ENCODE measurements around the gene DPYSL5. TPM values are rescaled to one million over a fixed set of nuclear protein-coding genes. Genes with fewer than 3 reads are reported as not detected.

DPYSL5 gene
- polyA plus RNA-seq, 3 donors: not detected

DNA sequence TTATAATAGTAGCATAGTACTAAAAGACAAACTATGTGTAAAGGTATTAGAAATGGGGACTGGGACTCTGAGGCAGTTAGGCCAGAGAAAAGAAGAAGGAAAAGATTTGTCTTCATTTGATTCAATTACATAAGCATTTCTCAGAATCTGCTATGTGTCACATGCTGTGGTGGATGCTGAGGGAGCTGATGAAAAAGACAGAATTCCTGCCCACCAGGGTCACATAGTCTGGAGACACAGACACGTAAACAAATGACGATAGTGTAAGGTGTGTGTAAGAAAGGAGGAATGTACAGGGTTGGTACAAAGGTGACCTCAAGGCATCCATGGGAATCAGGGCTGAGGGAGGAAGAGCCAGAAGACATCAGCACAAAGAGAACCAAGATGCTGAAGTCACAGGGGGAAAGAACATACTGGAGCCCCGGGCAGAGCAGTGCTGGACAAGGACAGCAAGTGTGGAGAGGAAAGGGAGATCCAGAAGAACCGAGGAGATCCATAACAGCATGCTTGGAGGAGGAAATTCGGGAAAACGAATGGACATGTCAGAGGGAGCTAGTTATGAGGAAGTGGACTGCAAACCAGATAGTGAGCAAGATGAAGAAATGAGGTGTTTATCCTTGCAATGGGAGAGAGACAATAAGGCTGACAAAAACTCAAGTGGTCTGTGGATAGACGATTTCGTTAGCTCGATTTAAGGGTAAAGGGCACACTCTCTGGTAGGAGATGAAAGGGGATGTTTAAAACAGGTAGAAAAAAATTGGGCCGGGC, 121.3 kb downstream of the DPYSL5 start:
- no peak for DNase-seq
- no peaks in the 10 kb centered on the region for H3K9me3 ChIP-seq (replicated peaks in 1 of 2; ENCODE audit: control insufficient read depth in 1 of 2, insufficient read depth in 1 of 2, low read length in 2 of 2)
- H3K27me3 ChIP-seq (ENCODE audit: control insufficient read depth in 2 of 2, insufficient read depth in 2 of 2, low read length in 2 of 2): peaks cover 0 to 13% of the 10 kb centered on the region in 2 donors
- peaks cover 18% of the 10 kb centered on the region for H3K4me1 Mint-ChIP-seq
- peak overlapping the region; percentile 43 to 61 for H3K4me3 Mint-ChIP-seq
- H3K36me3 Mint-ChIP-seq: no peaks in the 10 kb centered on the region
- no peak overlapping the region for H3K27ac ChIP-seq (ENCODE audit: low read depth in 1 of 2, low read length in 2 of 2)
- H2AFZ ChIP-seq (ENCODE audit: insufficient read depth, low read depth, low read length, poor library complexity, severe bottlenecking): no peak overlapping the region
- H3K4me2 ChIP-seq (replicated peaks; ENCODE audit: extremely low read depth, low read length, poor library complexity, severe bottlenecking): no peak overlapping the region
- 73% methylated on average over 10 of the region's 10 CpGs for WGBS (ENCODE audit: insufficient coverage)
- no peak overlapping the region for H3K9ac ChIP-seq (ENCODE audit: insufficient read depth, low read length, poor library complexity, severe bottlenecking)
- peaks cover 15 to 35% (median 32%) of the 10 kb centered on the region in 3 donors for H3K27me3 Mint-ChIP-seq (ENCODE audit: low read depth in 3 of 3)
- H4K20me1 ChIP-seq (ENCODE audit: insufficient read depth, low read length): no peaks in the 10 kb centered on the region
- peaks cover 10 to 18% of the 10 kb centered on the region in 2 donors for H3K4me1 ChIP-seq (ENCODE audit: control insufficient read depth in 1 of 2, insufficient read depth in 2 of 2, low read length in 2 of 2)
- H3K36me3 ChIP-seq (replicated peaks in 1 of 2; ENCODE audit: control insufficient read depth in 1 of 2, insufficient read depth in 2 of 2, low read length in 2 of 2): no peaks in the 10 kb centered on the region
- intact Hi-C loops (cut with micrococcal nuclease): no loop called here
- H3K27ac Mint-ChIP-seq: peak overlapping the region in 4 of 7 donors; percentile 13 to 69 (median 40)
- TF ChIP-seq, protein P1, sequence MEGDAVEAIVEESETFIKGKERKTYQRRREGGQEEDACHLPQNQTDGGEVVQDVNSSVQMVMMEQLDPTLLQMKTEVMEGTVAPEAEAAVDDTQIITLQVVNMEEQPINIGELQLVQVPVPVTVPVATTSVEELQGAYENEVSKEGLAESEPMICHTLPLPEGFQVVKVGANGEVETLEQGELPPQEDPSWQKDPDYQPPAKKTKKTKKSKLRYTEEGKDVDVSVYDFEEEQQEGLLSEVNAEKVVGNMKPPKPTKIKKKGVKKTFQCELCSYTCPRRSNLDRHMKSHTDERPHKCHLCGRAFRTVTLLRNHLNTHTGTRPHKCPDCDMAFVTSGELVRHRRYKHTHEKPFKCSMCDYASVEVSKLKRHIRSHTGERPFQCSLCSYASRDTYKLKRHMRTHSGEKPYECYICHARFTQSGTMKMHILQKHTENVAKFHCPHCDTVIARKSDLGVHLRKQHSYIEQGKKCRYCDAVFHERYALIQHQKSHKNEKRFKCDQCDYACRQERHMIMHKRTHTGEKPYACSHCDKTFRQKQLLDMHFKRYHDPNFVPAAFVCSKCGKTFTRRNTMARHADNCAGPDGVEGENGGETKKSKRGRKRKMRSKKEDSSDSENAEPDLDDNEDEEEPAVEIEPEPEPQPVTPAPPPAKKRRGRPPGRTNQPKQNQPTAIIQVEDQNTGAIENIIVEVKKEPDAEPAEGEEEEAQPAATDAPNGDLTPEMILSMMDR (IDR thresholded peaks at IDR 0.05): no peak
- H3K4me3 ChIP-seq (replicated peaks in 1 of 3; ENCODE audit: low read depth in 2 of 3, low read length in 3 of 3): no peak overlapping the region
- no peaks in the 10 kb centered on the region for H3K79me2 ChIP-seq (ENCODE audit: insufficient read depth, low read length)
- peaks cover 0 to 2% (median 0%) of the 10 kb centered on the region in 7 donors for H3K9me3 Mint-ChIP-seq

DNA sequence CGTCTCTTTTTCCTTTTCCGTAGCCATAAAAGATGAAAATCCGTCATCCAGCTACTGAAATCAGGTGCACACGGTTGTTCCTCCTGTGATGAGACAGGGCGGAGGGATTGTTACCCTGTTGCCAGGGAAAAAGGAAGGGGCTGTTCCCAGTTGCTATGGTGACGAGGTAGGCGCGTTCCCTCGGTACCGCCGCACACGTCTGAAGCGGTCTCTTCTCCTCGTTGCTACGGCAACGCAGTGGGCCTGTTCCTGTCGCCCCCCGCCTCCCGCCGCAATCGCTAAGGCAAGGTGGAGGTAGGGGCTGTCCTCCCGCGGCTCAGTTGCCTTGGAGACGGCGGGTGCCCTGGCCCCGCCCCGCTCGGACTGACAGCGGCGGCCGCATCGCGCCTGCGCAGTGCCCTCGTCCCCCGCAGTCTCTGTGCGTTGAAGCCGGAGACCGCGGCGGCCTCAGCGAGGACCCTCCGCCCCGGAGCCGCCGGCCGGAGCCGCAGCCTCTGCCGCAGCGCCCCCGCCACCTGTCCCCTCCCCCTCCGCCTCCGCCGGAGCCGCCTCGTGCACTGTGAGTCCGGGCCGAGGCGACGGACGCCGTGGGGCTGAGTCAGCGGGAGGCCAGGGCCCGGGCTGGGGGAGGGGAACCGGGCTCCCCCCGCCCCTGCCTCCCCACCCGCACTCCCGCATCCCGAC, 122.5 kb downstream of the DPYSL5 start, which contains the start of gene MAPRE3:
Gene MAPRE3 (plus strand): TSS at position 394 of the 684 bp plus-strand sequence. CDS start 51,582 bp downstream, outside the sequence.
- Histone ChIP-seq H3K27me3 (ENCODE audit: control insufficient read depth in 2 of 2, insufficient read depth in 2 of 2, low read length in 2 of 2) (peaks cover 0 to 13% of the 10 kb centered on the region in 2 donors), H3K4me3 (replicated peaks in 1 of 3; ENCODE audit: low read depth in 2 of 3, low read length in 3 of 3) (peak within 1 kb of the TSS; percentile 54 to 84 (median 76)), H3K4me2 (replicated peaks; ENCODE audit: extremely low read depth, low read length, poor library complexity, severe bottlenecking) (peak within 1 kb of the TSS; percentile 78), H4K20me1 (ENCODE audit: insufficient read depth, low read length) (no peaks in the 10 kb centered on the region), H3K9ac (ENCODE audit: insufficient read depth, low read length, poor library complexity, severe bottlenecking) (peak within 1 kb of the TSS; percentile 65), H3K36me3 (replicated peaks in 1 of 2; ENCODE audit: control insufficient read depth in 1 of 2, insufficient read depth in 2 of 2, low read length in 2 of 2) (no peaks in the 10 kb centered on the region), H3K27ac (ENCODE audit: low read depth in 1 of 2, low read length in 2 of 2) (peak within 1 kb of the TSS; percentile 6 to 56), H3K79me2 (ENCODE audit: insufficient read depth, low read length) (no peaks in the 10 kb centered on the region), H3K9me3 (replicated peaks in 1 of 2; ENCODE audit: control insufficient read depth in 1 of 2, insufficient read depth in 1 of 2, low read length in 2 of 2) (no peaks in the 10 kb centered on the region), H2AFZ (ENCODE audit: insufficient read depth, low read depth, low read length, poor library complexity, severe bottlenecking) (peak within 1 kb of the TSS; percentile 94), H3K4me1 (ENCODE audit: control insufficient read depth in 1 of 2, insufficient read depth in 2 of 2, low read length in 2 of 2) (peaks cover 10 to 18% of the 10 kb centered on the region in 2 donors)
- Mint-ChIP-seq H3K4me3 (peak within 1 kb of the TSS; percentile 84 to 99), H3K36me3 (no peaks in the 10 kb centered on the region), H3K27ac (peak within 1 kb of the TSS; percentile 78 to 90 (median 84)), H3K9me3 (peaks cover 0 to 2% (median 0%) of the 10 kb centered on the region in 7 donors), H3K4me1 (peaks cover 23% of the 10 kb centered on the region), H3K27me3 (ENCODE audit: low read depth in 3 of 3) (peaks cover 10 to 34% (median 34%) of the 10 kb centered on the region in 3 donors)
- intact Hi-C loops (cut with micrococcal nuclease): no loop called here
- WGBS (ENCODE audit: insufficient coverage): 0% methylated on average over 50 of the region's 69 CpGs
- TF ChIP-seq, protein P1 (IDR thresholded peaks at IDR 0.05): no peak
- DNase-seq: peak; percentile 58 to 71 (median 70)

Measured in CD14-positive monocyte (primary cell).